K562 (cell line): ENCODE results near the gene PODXL2. TPM values are rescaled to one million over a fixed set of nuclear protein-coding genes. Genes with fewer than 3 reads are reported as not detected.

Experiments
- ATAC-seq: fragments of 200-7000 bp; cut with Tn5 transposase; 3 replicates; pipeline ENCODE4 v1.9.1; 2020; ENCODE audit warnings: moderate library complexity
- BruUV-seq: library from RNA; stranded (reverse); fragments of 400-500 nt; replicated peaks from 2 replicates; lab custom pipeline; 2021; lab: Mats Ljungman, UMichigan
- CTCF ChIA-PET: fragments of 300-600 bp; formaldehyde crosslinking; extraction: SDS; loops from one replicate; lab custom pipeline; 2021; ENCODE audit warnings: low intra/inter-chr PET ratio; lab: Yijun Ruan, JAX
- POLR2A ChIA-PET: fragments of 300-600, 350-650 bp; sonication (Branson Sonifier 250); formaldehyde crosslinking; extraction: SDS; loops from one replicate; lab custom pipeline; 2021; ENCODE audit warnings: antibody characterized with exemption, inconsistent platforms; lab: Yijun Ruan, JAX
- DNase-seq, 4 experiments: peaks; one replicate each; pipeline versions ENCODE4 v3.0.0 to v3.0.0-alpha.2; 2011 to 2018; ENCODE audit warnings: low spot score in 3 of 4, mixed read lengths in 3 of 4; ENCODE audit errors: extremely low read depth in 1 of 4
- FAIRE-seq: peaks from 2 replicates; lab custom pipeline; 2011; peaks lifted over from hg19 to GRCh38; lab: Jason Lieb, UNC
- H2AFZ ChIP-seq: 2 replicates; pipeline ENCODE4 v1.6.0; 2011; ENCODE audit warnings: low read depth, low read length, control low read depth, inconsistent platforms
- H3K27ac ChIP-seq: fragments of 200-600 bp; 3 replicates; pipeline ENCODE4 v1.8.0; 2011; ENCODE audit warnings: low read depth, mild to moderate bottlenecking, control low read depth, inconsistent platforms, low read length, moderate library complexity, mixed read lengths; ENCODE audit errors: extremely low read depth
- H3K27me3 ChIP-seq, 2 experiments: fragments of 300-600 bp in 1 of 2; 2 replicates in 1 of 2; 3 replicates in 1 of 2; pipeline versions ENCODE4 v1.6.0 to v1.8.0; 2011; ENCODE audit warnings: inconsistent platforms in 2 of 2, low read length in 2 of 2, mild to moderate bottlenecking in 1 of 2, mixed read lengths in 1 of 2, moderate library complexity in 1 of 2; ENCODE audit not compliant: control insufficient read depth in 2 of 2, insufficient read depth in 2 of 2
- H3K36me3 ChIP-seq: fragments of 300-600 bp; 3 replicates; pipeline ENCODE4 v1.8.0; 2011; ENCODE audit warnings: mild to moderate bottlenecking, low read length, inconsistent platforms; ENCODE audit not compliant: control insufficient read depth, insufficient read depth
- H3K4me1 ChIP-seq, 2 experiments: fragments of 200-600 bp in 1 of 2; replicated peaks in 1 of 2; 2 replicates in 1 of 2; 3 replicates in 1 of 2; pipeline versions ENCODE4 v1.5.1 to v1.8.0; 2011; ENCODE audit warnings: inconsistent platforms in 2 of 2, low read length in 2 of 2, mild to moderate bottlenecking in 1 of 2, mixed read lengths in 1 of 2, moderate library complexity in 1 of 2; ENCODE audit not compliant: control insufficient read depth in 2 of 2, insufficient read depth in 2 of 2
- H3K4me2 ChIP-seq: 2 replicates; pipeline ENCODE4 v1.6.1; 2011; ENCODE audit warnings: low read length, control low read depth, inconsistent platforms, mixed read lengths; ENCODE audit not compliant: insufficient read depth
- H3K4me3 ChIP-seq: fragments of 200-600 bp; sonication (generic), shearing (Covaris generic); 2 replicates; pipeline ENCODE4 v1.5.1; 2016; ENCODE audit warnings: control low read depth, inconsistent platforms
- H3K79me2 ChIP-seq: fragments of 200-600 bp; 3 replicates; pipeline ENCODE4 v1.8.0; 2011; ENCODE audit warnings: low read length, inconsistent platforms; ENCODE audit not compliant: control insufficient read depth, insufficient read depth
- H3K9ac ChIP-seq, 2 experiments: 2 replicates each; pipeline versions ENCODE4 v1.6.0 to v1.6.1; 2011; ENCODE audit warnings: low read depth in 2 of 2, low read length in 2 of 2, control low read depth in 1 of 2, inconsistent platforms in 1 of 2, mild to moderate bottlenecking in 1 of 2, mixed read lengths in 1 of 2; ENCODE audit not compliant: insufficient read depth in 1 of 2
- H3K9me1 ChIP-seq: one replicate; pipeline ENCODE4 v1.6.0; 2011; ENCODE audit warnings: inconsistent platforms, mild to moderate bottlenecking, low read length, moderate library complexity; ENCODE audit not compliant: control insufficient read depth, insufficient read depth
- H3K9me3 ChIP-seq: replicated peaks from 2 replicates; pipeline ENCODE4 v1.5.1; 2011; ENCODE audit warnings: low read depth, low read length, inconsistent platforms; ENCODE audit not compliant: control insufficient read depth, insufficient read depth
- H4K20me1 ChIP-seq: replicated peaks from 2 replicates; pipeline ENCODE4 v1.6.1; 2011; ENCODE audit warnings: low read length, inconsistent platforms, mixed read lengths; ENCODE audit not compliant: control insufficient read depth, insufficient read depth
- CGGBP1 ChIP-seq: fragments of 250-450 bp; sonication (Bioruptor Pico); IDR thresholded peaks from 2 replicates; pipeline ENCODE4 v1.9.0; 2021; ENCODE audit warnings: mild to moderate bottlenecking
- ELF2 ChIP-seq: fragments of 250-450 bp; sonication (Bioruptor Pico); IDR thresholded peaks from 2 replicates; pipeline ENCODE4 v1.5.0; 2021; ENCODE audit warnings: mild to moderate bottlenecking
- ETV5 ChIP-seq: sonication (generic); formaldehyde crosslinking; IDR thresholded peaks from 2 replicates; pipeline ENCODE4 v1.4.0; 2020; ENCODE audit warnings: low read depth, mild to moderate bottlenecking, missing genetic modification reagents
- HDAC6 ChIP-seq: IDR thresholded peaks from 2 replicates; pipeline ENCODE4 v1.6.1; 2012; ENCODE audit warnings: low read depth, mild to moderate bottlenecking, control low read depth, inconsistent platforms, low read length, moderate library complexity
- MTA2 ChIP-seq: fragments of 450-650 bp; IDR thresholded peaks from 2 replicates; pipeline ENCODE4 v1.6.1; 2016; ENCODE audit warnings: low read depth
- MTA3 ChIP-seq: fragments of 450-650 bp; formaldehyde crosslinking; IDR thresholded peaks from 2 replicates; pipeline ENCODE4 v1.6.1; 2017; ENCODE audit warnings: mild to moderate bottlenecking, borderline replicate concordance
- NBN ChIP-seq: fragments of 450-650 bp; IDR thresholded peaks from 2 replicates; pipeline ENCODE4 v1.6.1; 2016; ENCODE audit warnings: low read depth, mild to moderate bottlenecking
- SLC30A9 ChIP-seq: fragments of 250-450 bp; sonication (Bioruptor Pico); IDR thresholded peaks from 2 replicates; pipeline ENCODE4 v1.8.0; 2022; ENCODE audit warnings: mild to moderate bottlenecking, moderate library complexity
- TCF3 ChIP-seq: sonication (generic); formaldehyde crosslinking; IDR thresholded peaks from 2 replicates; pipeline ENCODE4 v1.4.0; 2020; ENCODE audit warnings: mild to moderate bottlenecking, missing genetic modification reagents
- ZNF507 ChIP-seq: conservative IDR thresholded peaks from 2 replicates; pipeline ENCODE4 v1.6.1; 2017; ENCODE audit warnings: missing genetic modification characterization, missing compliant biosample characterization
- WGBS: fragments of 100-300 bp; shearing (Covaris generic); methylation state at CpG from one replicate; pipeline ENCODE4 v1.1.6; 2016; ENCODE audit warnings: low coverage, mixed read lengths; ENCODE audit not compliant: insufficient coverage; ENCODE audit errors: missing lambda C conversion rate; 5-methylcytosine and 5-hydroxymethylcytosine counted together
- in situ Hi-C: fragments of 300-500 bp; cut with MboI; formaldehyde crosslinking; loops from 4 replicates; pipeline ENCODE4 v1.15.0; 2018; ENCODE audit warnings: inconsistent platforms, mixed read lengths
- intact Hi-C: fragments of 100-400 bp; cut with micrococcal nuclease; formaldehyde crosslinking; loops from 2 replicates; pipeline ENCODE4 v1.14.2; 2022
- polyA plus RNA-seq, 8 experiments: library from polyadenylated mRNA; depleted of rRNA in 4 of 8; stranded (reverse) in 5 of 8; unstranded in 3 of 8; fragments of >200 nt; fragmentation: Nextera tagmentation in 2 of 8; fragmentation: Illumina TruSeq in 1 of 8; extraction: Ambion mirVana in 2 of 8; extraction: Trizol in 1 of 8; gene quantifications; 2 replicates each; pipeline versions ENCODE4 v1.2.1 to v1.2.3, GENCODE V29; 2011 to 2014; ENCODE audit warnings: inconsistent platforms in 1 of 8, missing spikeins in 1 of 8
- total RNA-seq, 7 experiments: library from RNA; depleted of rRNA in 6 of 7; stranded (reverse); fragments of >200 nt in 6 of 7; fragmentation: Illumina TruSeq in 2 of 7; extraction: Trizol in 2 of 7; gene quantifications; 2 replicates each; pipeline versions ENCODE4 v1.2.1 to v1.2.3, GENCODE V29; 2011 to 2021; ENCODE audit warnings: low replicate concordance in 1 of 7
- TF ChIP-seq, protein P1 (sequence below): sonication (generic); formaldehyde crosslinking; IDR thresholded peaks from 2 replicates; pipeline ENCODE4 v1.8.1; 2023; ENCODE audit warnings: mild to moderate bottlenecking, missing genetic modification reagents, moderate library complexity

PODXL2 gene
- total and polyA plus RNA-seq, 9 of the 15 experiments (the other 6 are each of a cell fraction or from before 2014, with no cell fraction given) = 0.03 to 52.5 (median 21.9) TPM

GRCh38 chr3:127647166-127647844, 18.3 kb downstream of the PODXL2 start:
- FAIRE-seq (no peak), DNase-seq (no peak), ATAC-seq (no peak)
- no peaks in the 10 kb centered on the region for H4K20me1 ChIP-seq
- H3K27me3 ChIP-seq = no peaks in the 10 kb centered on the region
- intact Hi-C loops = no loop called here
- peaks cover 15% of the 10 kb centered on the region; the same call in 2 of the 3 replicates for H3K36me3 ChIP-seq
- ChIA-PET POLR2A (interaction anchor here (0.7 to 1.3 kb wide), 3 partner anchors 49 to 417 kb away, joined by 3 to 4 read pairs (median 3); partner anchors contain the start of gene MCM2), CTCF (no interaction called here)
- 80% methylated on average over 7 of the region's 13 CpGs for WGBS
- H3K4me1 ChIP-seq = no peaks in the 10 kb centered on the region
- H3K4me3 ChIP-seq = no peak overlapping the region
- in situ Hi-C loops = no loop called here
- no peaks in the 10 kb centered on the region for H3K9me1 ChIP-seq
- H3K79me2 ChIP-seq = no peaks in the 10 kb centered on the region
- BruUV-seq = no TSS peak
- no peak overlapping the region for H3K9ac ChIP-seq
- no peak overlapping the region for H3K27ac ChIP-seq
- H3K9me3 ChIP-seq = no peaks in the 10 kb centered on the region
- H3K4me2 ChIP-seq = no peak overlapping the region
- no peak for TF ChIP-seq MTA2
- no peak for TF ChIP-seq MTA3
- TF ChIP-seq SLC30A9 (CRISPR knock-in tag) = no peak
- TF ChIP-seq ZNF507 = no peak
- no peak for TF ChIP-seq ELF2 (CRISPR knock-in tag)
- no peak for TF ChIP-seq HDAC6
- TF ChIP-seq ETV5 (CRISPR knock-in tag) = no peak
- no peak for TF ChIP-seq CGGBP1 (CRISPR knock-in tag)
- TF ChIP-seq TCF3 = no peak
- TF ChIP-seq, protein P1, sequence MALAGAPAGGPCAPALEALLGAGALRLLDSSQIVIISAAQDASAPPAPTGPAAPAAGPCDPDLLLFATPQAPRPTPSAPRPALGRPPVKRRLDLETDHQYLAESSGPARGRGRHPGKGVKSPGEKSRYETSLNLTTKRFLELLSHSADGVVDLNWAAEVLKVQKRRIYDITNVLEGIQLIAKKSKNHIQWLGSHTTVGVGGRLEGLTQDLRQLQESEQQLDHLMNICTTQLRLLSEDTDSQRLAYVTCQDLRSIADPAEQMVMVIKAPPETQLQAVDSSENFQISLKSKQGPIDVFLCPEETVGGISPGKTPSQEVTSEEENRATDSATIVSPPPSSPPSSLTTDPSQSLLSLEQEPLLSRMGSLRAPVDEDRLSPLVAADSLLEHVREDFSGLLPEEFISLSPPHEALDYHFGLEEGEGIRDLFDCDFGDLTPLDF = no peak
- no peak for TF ChIP-seq NBN
- no peak overlapping the region for H2AFZ ChIP-seq
